Renal pelvis (tissue), 12 donors: ENCODE data around the gene TCP11X2. TPM values are rescaled to one million over a fixed set of nuclear protein-coding genes. Genes with fewer than 3 reads are reported as not detected.
"Not testable (repeated sequence)": the region's sequence is repeated elsewhere in the genome, so short reads cannot be mapped to it uniquely, and the experiment has no call there.

ENCODE experiments used
- DNase-seq: peaks from one replicate; pipeline ENCODE4 v3.0.0-alpha.2; 2013
- long read RNA-seq, 16 experiments: transcript quantifications; one replicate each; lab custom pipeline, GENCODE V29; 2026
- polyA plus RNA-seq, 3 donors: library from polyadenylated mRNA; unstranded; fragments of 120-200 nt; gene quantifications; one replicate each; pipeline ENCODE4 v1.2.1, GENCODE V29; 2013; ENCODE audit not compliant: insufficient read length in 3 of 3

TCP11X2 gene
- polyA plus RNA-seq: 1 to 10 TPM in 1 of 3 donors, under 1 TPM in 2; 0.19 to 1.8 (median 0.97) TPM
- long read RNA-seq, donor 1: 0 reads
- long read RNA-seq, donor 2: 0 reads
- long read RNA-seq, donor 3: 0 reads
- long read RNA-seq, donor 4: 0 reads
- long read RNA-seq, donor 5: 0 reads
- long read RNA-seq, donor 6: 0 reads
- long read RNA-seq, donor 7: 0 reads
- long read RNA-seq, donor 8: 0 reads
- long read RNA-seq, donor 9: 0 reads
- long read RNA-seq, donor 10: 0 reads
- long read RNA-seq, donor 11: 0 reads
- long read RNA-seq, donor 12: 0 reads
- long read RNA-seq, donor 13: 0 reads
- long read RNA-seq, donor 14: 0 reads
- long read RNA-seq, donor 15: 0 reads
- long read RNA-seq, donor 16: 0 reads

DNA sequence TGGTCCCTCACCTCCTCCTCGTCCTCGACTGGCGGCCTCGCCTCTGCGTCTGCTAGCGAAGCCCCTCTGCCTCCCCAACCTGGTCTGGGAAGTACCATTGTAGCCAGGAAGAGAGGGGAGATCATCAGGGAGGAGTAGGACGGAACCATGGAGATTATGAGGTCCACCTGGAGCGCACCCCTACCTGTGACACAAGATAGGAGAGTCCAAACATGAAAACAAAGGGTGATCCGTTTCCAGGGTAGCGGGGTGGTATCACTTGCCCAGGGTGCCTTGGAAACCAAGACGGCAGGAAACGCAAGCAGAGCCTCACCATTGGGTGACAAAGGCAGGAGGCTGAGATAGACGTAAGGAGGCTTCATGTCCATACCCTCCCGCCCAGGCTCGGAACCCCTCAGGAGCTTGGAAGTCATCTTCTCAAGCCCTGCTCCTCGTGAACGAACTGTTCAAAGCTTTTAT, at the start of gene TCP11X2:
TSS of gene TCP11X2 (minus strand) at position 51 of the 459 bp plus-strand sequence.
- not testable (repeated sequence) for DNase-seq

DNA sequence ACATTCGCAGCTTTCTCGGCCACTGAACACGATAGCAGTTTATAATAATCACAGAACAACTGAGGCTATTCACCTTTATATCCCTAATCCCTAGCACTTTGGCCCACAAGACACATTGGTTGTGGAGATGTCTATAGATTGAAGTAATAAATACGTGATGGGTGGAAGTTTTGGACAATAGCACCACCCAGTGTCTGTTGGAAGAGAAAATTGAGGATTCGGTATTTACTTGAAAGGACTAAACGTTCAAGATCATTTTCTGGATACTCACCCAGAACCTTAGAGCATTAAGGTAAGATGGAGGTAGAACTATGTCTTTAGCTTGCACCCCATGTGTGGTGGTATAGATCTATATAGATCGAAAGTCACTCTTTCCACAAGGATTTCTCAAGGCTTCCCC, 45.7 kb upstream of the TCP11X2 start:
- DNase-seq: peak; percentile 11

DNA sequence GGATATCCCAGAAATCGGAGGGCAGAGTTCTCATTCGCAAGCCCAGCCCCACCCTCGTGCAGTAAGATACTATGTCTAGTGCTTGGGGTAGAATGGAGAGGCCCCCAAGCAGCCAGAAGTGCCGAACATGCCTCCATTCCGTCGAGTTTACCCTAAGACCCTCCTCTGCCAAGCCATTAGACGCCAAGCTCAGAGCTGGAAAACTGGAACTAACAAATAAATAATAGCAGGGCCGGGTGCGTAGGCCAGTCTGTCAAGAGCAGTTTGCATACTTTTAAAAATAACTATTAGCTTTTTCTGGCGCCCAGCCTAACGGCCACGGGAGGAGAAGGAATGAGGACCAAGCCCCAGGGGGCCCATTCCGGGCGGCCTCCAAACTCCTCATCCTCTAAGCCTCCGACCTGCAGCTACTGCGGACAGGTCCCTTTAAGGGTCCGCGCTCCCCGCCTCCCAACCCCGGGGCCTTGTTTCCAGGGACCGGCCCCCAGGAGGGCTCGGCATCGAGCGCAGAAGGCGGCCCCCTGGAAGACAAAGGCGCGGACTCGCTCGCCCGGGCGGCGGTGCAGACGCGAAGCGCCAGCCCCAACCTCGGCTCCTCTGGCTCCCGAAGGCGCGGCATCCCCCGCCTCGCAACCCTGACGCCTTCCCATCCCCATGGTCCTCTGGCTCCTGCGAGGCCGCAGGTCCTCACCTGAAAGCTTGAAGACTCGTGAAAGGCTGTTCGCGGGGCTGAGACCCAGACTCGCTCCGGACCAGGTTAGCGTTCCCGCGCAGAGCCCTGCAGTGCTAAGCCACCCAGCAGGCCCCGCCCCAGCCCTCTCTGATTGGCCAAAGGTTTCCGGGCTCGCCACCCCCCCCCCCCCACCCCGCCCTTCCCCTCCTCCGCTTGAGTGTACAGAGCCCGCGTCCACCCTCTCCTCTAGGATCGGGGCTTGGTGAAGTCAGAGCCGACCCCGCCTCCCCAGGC, 44.6 kb upstream of the TCP11X2 start, which contains the start of gene TMSB15A:
TSS of gene TMSB15A (minus strand) at position 765 of the 967 bp plus-strand sequence.
- peak; percentile 74 for DNase-seq

DNA sequence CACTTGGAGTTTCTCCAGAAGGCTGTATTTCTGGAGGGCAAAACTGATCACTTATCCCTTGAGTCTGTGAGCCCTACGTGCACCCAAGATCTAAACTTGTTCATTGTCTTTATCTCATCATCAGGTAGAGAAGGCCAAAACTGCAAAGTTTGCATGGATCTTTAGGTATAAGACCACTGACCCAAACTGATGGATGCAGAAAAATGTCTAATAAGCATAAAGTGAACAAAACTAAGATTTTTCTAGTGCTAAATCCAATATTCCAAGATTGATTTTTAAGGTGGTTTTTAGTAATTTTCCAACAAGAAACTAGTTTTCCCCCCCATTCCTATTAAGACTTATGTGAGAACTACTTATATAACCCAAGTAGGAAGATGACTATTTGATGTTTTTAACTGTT, 42.9 kb upstream of the TCP11X2 start:
- no peak for DNase-seq

DNA sequence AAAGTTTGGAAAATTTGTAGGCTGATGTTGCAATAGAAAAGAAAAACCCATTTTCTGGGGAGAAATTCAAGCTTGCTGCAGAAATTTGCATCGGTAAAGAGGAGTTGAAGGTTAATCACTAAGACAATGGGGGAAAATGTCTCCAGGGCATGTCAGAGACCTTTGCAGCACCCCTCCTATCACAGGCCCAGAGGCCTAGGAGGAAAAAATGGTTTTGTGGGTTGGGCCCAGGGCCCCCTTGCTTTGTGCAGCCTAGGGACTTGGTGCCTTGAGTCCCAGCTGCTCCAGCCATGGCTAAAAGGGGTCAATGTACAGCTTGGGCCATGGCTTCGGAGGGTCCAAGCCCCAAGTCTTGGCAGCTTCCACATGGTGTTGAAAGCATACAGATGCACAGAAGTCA, 27.1 kb upstream of the TCP11X2 start:
- no peak for DNase-seq

DNA sequence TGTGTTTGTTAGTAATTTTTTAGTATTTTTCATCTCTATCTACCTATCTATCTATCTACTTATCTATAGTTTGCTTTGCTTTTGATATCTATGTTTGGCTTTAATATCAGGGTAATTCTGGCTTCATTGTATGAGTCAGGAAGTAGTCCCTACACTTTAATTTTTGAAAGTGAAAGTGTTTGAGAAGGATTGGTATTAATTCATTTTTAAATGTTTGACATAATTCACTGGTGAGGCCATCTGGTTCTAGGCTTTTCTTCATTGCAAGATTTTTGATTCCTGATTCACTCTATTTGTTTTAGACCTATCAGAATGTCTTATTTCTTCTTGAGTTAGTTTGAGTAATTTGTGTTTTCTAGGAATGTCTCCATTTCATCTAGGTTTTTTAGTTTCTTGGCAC, 20.2 kb upstream of the TCP11X2 start:
- DNase-seq: no peak

DNA sequence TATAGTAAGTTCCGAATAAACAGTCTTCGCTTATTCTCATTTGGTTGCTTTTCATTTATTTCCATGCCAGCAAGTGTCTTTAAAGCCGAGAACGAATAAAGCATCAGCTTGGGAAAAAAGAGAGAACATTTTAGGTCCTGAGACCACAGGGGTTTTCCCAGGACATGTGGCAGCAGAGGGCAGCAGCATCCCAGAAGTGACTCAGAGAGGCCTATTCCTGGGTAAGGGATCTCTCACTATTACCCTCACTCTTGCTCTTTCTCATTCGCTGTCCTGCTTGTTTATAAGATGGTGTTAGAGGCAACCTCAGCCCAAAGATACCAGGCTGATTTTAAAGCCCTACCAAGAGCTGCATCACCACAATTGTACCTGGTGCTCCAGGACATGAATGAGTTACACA, 7.2 kb upstream of the TCP11X2 start:
- not testable (repeated sequence) for DNase-seq

DNA sequence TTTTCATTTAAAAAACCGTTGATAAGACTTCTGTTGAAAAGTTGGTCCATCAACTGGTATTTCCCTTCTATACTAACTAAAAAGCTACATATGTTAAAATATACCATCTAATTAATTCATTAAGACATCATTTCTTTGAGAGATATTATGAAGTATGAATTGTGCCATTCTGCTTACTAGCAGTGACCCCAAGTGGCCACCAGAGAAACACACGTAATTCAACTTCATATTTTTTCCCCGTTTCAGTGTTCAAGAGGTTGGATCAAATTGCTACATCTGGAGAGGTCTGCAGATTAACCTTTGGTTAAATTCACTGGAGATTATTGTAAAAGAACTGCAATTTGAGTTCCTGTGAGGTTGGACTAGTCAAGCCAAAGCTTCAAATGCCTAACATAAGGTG, 1.4 kb downstream of the TCP11X2 start:
- DNase-seq: not testable (repeated sequence)

DNA sequence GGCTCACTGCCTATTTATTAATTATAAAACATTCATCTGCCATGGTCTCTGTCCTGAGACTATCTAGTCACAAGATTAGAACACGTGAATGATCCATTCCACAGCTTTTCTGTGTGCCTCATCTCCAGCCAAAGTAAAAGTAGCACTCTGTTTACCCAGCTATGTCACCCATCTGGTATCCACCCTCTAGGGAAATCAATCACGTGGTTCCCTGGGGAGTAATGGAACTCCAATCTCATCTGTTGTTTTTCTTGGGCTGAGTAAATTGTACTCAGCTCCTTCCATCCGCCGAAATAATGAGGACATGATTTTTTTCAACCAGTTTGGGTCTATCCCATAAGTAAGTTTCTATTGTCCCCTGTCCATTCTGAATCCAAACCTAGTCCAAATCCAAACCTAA, 13.0 kb downstream of the TCP11X2 start:
- not testable (repeated sequence) for DNase-seq

DNA sequence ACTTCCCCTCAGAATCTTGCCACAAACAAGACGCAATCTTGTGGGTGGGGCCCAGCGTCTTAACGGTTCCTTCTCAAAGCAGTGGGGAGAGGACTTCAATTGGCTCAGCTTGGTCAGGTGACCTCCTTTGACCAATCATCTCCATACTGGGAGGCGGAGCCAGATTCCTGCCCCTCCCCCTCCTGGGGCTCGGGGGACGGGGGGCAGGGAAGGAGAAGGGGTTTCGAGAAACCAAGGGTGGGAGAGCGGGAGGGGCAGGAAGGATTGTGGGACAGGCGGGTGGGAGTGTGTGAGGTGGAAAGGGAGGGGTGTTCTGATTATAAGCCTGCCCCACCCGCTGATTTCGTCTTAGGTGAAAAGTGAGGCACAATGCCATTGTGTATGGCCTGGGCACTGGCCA, 31.7 kb downstream of the TCP11X2 start, which contains the start of gene NXF2B:
TSS of gene NXF2B (minus strand) at position 101 of the 400 bp plus-strand sequence. CDS start 59,972 bp downstream, outside the sequence.
- not testable (repeated sequence) for DNase-seq

DNA sequence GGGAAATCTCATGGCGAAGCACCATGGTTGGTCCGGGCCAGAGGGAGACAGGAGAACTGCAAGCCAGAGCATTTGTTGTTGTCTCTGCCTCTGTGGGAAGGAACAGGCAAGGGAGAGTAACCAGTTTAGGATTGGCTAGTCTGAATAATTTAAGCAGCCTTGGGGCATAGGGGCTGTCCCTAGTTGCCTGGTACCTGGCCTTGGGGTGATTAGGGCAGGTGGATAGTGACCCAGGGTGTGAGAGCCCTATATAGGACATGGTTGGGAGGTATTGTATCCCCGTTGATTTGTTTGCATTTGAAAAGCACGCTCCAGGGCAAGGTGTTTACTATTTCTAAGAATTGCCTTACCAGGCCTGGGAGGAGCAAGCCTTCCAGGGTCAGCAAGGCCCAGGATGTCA, 57.1 kb downstream of the TCP11X2 start:
- not testable (repeated sequence) for DNase-seq

Other genes starting within 250 kb of the TCP11X2 start
- gene NXF2, start 224.6 kb downstream of the TCP11X2 start, polyA plus RNA-seq: under 1 TPM; 0.24 to 0.67 (median 0.45) TPM
- 1 to 10 TPM in 1 of 3 donors, under 1 TPM in 2; 0.80 to 1.8 (median 0.81) TPM for gene NXF2B, start 31.8 kb downstream of the TCP11X2 start, polyA plus RNA-seq
- gene TMSB15A, start 44.9 kb upstream of the TCP11X2 start, polyA plus RNA-seq: 10 to 100 TPM; 52.6 to 70.0 (median 66.0) TPM
- gene ARMCX5, start 127.7 kb upstream of the TCP11X2 start, polyA plus RNA-seq: 10 to 100 TPM; 14.2 to 15.9 (median 15.8) TPM
- gene GPRASP1, start 179.7 kb upstream of the TCP11X2 start, polyA plus RNA-seq: 10 to 100 TPM; 11.5 to 16.3 (median 14.2) TPM
- gene GPRASP2, start 240.6 kb upstream of the TCP11X2 start, polyA plus RNA-seq: 10 to 100 TPM; 36.7 to 37.5 (median 37.0) TPM
- gene GPRASP3, start 248.9 kb upstream of the TCP11X2 start, polyA plus RNA-seq: 10 to 100 TPM; 17.9 to 19.6 (median 18.8) TPM